NCI-H1105 (cell line): Measurements from ENCODE around the gene NUAK1.

ENCODE experiments used
- DNase-seq: peaks from one replicate; lab custom pipeline; 2025; lab: John Stamatoyannopoulos, UW

NUAK1 gene

GRCh38 chr12:106138633-106139421 lies at the start of gene NUAK1:
NUAK1 (minus strand) TSS chr12:106138954; CDS start chr12:106138653, 301 bp downstream.
- peak; percentile 94 for DNase-seq

- DNase-seq, result no peak
Measured at GRCh38 chr12:106188256-106188655, 49.5 kb upstream of the NUAK1 start.

- no peak for DNase-seq
Measured at GRCh38 chr12:106187842-106188241, 49.1 kb upstream of the NUAK1 start.

- no peak for DNase-seq
Measured at GRCh38 chr12:106187155-106187789, 48.5 kb upstream of the NUAK1 start.

- DNase-seq, result no peak
Measured at GRCh38 chr12:106183735-106184134, 45.0 kb upstream of the NUAK1 start.

GRCh38 chr12:106181401-106182114 lies 42.8 kb upstream of the NUAK1 start:
- no peak for DNase-seq

- DNase-seq, result peak; percentile 11
Measured at GRCh38 chr12:106179086-106179485, 40.3 kb upstream of the NUAK1 start.

GRCh38 chr12:106178562-106178961 lies 39.8 kb upstream of the NUAK1 start:
- no peak for DNase-seq

- DNase-seq, result no peak
Measured at GRCh38 chr12:106176560-106176959, 37.8 kb upstream of the NUAK1 start.

- DNase-seq, result no peak
Measured at GRCh38 chr12:106174876-106175275, 36.1 kb upstream of the NUAK1 start.

- no peak for DNase-seq
Measured at GRCh38 chr12:106173442-106173841, 34.7 kb upstream of the NUAK1 start.

- DNase-seq, result no peak
Measured at GRCh38 chr12:106171117-106171750, 32.5 kb upstream of the NUAK1 start.

- DNase-seq, result no peak
Measured at GRCh38 chr12:106170285-106170684, 31.5 kb upstream of the NUAK1 start.

- no peak for DNase-seq
Measured at GRCh38 chr12:106163712-106164111, 25.0 kb upstream of the NUAK1 start.

- DNase-seq, result no peak
Measured at GRCh38 chr12:106161491-106161890, 22.7 kb upstream of the NUAK1 start.

- DNase-seq, result no peak
Measured at GRCh38 chr12:106160915-106161314, 22.2 kb upstream of the NUAK1 start.

- no peak for DNase-seq
Measured at GRCh38 chr12:106157802-106158201, 19.0 kb upstream of the NUAK1 start.

GRCh38 chr12:106154751-106155273 lies 16.1 kb upstream of the NUAK1 start:
- no peak for DNase-seq

GRCh38 chr12:106152334-106152733 lies 13.6 kb upstream of the NUAK1 start:
- peak; percentile 70 for DNase-seq

GRCh38 chr12:106150555-106150954 lies 11.8 kb upstream of the NUAK1 start:
- no peak for DNase-seq

- DNase-seq, result no peak
Measured at GRCh38 chr12:106149096-106149784, 10.5 kb upstream of the NUAK1 start.

- DNase-seq, result peak; percentile 92
Measured at GRCh38 chr12:106147956-106148355, 9.2 kb upstream of the NUAK1 start.
